DMS153 (cell line): ENCODE data around the gene KRT80.
A peak's percentile ranks its signal among the peaks of the same experiment; 100 is the strongest.

Experiments used
- DNase-seq: peaks from one replicate; lab custom pipeline; 2025; lab: John Stamatoyannopoulos, UW

KRT80 gene

GRCh38 chr12:52228931-52229330 is 37.1 kb upstream of the KRT80 start:
- no peak for DNase-seq

GRCh38 chr12:52228366-52228765 is 36.6 kb upstream of the KRT80 start:
- DNase-seq, result no peak

GRCh38 chr12:52227606-52228166 is 35.9 kb upstream of the KRT80 start:
- no peak for DNase-seq

GRCh38 chr12:52226446-52226845 is 34.6 kb upstream of the KRT80 start:
- no peak for DNase-seq

- no peak for DNase-seq
Measured at GRCh38 chr12:52225752-52226151, 33.9 kb upstream of the KRT80 start.

- no peak for DNase-seq
Measured at GRCh38 chr12:52224151-52224550, 32.3 kb upstream of the KRT80 start.

- no peak for DNase-seq
Measured at GRCh38 chr12:52223406-52224039, 31.7 kb upstream of the KRT80 start.

- DNase-seq, result no peak
Measured at GRCh38 chr12:52222692-52223091, 30.9 kb upstream of the KRT80 start.

- no peak for DNase-seq
Measured at GRCh38 chr12:52221912-52222457, 30.2 kb upstream of the KRT80 start.

GRCh38 chr12:52221070-52221781 is 29.4 kb upstream of the KRT80 start:
- DNase-seq, result no peak

- DNase-seq, result no peak
Measured at GRCh38 chr12:52220477-52220876, 28.7 kb upstream of the KRT80 start.

GRCh38 chr12:52218001-52218400 is 26.2 kb upstream of the KRT80 start:
- no peak for DNase-seq

- peak; percentile 78 for DNase-seq
Measured at GRCh38 chr12:52217223-52217622, 25.4 kb upstream of the KRT80 start.

- no peak for DNase-seq
Measured at GRCh38 chr12:52216807-52217206, 25.0 kb upstream of the KRT80 start.

- DNase-seq, result no peak
Measured at GRCh38 chr12:52216100-52216499, 24.3 kb upstream of the KRT80 start.

- no peak for DNase-seq
Measured at GRCh38 chr12:52215587-52216031, 23.8 kb upstream of the KRT80 start.

- no peak for DNase-seq
Measured at GRCh38 chr12:52214421-52214802, 22.6 kb upstream of the KRT80 start.

GRCh38 chr12:52213564-52214420 is 22.0 kb upstream of the KRT80 start:
- peak; percentile 70 for DNase-seq

GRCh38 chr12:52212701-52213563 is 21.1 kb upstream of the KRT80 start:
- no peak for DNase-seq

GRCh38 chr12:52211716-52212585 is 20.1 kb upstream of the KRT80 start:
- no peak for DNase-seq
